K562 (cell line): ENCODE data around the gene GGNBP2. TPM values are rescaled to one million over a fixed set of nuclear protein-coding genes. Genes with fewer than 3 reads are reported as not detected.
A peak's percentile ranks its signal among the peaks of the same experiment; 100 is the strongest.

Source experiments
- ATAC-seq: fragments of 200-7000 bp; cut with Tn5 transposase; 3 replicates; pipeline ENCODE4 v1.9.1; 2020; ENCODE audit warnings: moderate library complexity
- BruUV-seq: library from RNA; stranded (reverse); fragments of 400-500 nt; replicated peaks from 2 replicates; lab custom pipeline; 2021; lab: Mats Ljungman, UMichigan
- CTCF ChIA-PET: fragments of 300-600 bp; formaldehyde crosslinking; extraction: SDS; loops from one replicate; lab custom pipeline; 2021; ENCODE audit warnings: low intra/inter-chr PET ratio; lab: Yijun Ruan, JAX
- POLR2A ChIA-PET: fragments of 300-600, 350-650 bp; sonication (Branson Sonifier 250); formaldehyde crosslinking; extraction: SDS; loops from one replicate; lab custom pipeline; 2021; ENCODE audit warnings: antibody characterized with exemption, inconsistent platforms; lab: Yijun Ruan, JAX
- DNase-seq, 4 experiments: peaks; one replicate each; pipeline versions ENCODE4 v3.0.0 to v3.0.0-alpha.2; 2011 to 2018; ENCODE audit warnings: low spot score in 3 of 4, mixed read lengths in 3 of 4; ENCODE audit errors: extremely low read depth in 1 of 4
- FAIRE-seq: peaks from 2 replicates; lab custom pipeline; 2011; peaks lifted over from hg19 to GRCh38; lab: Jason Lieb, UNC
- H2AFZ ChIP-seq: 2 replicates; pipeline ENCODE4 v1.6.0; 2011; ENCODE audit warnings: low read depth, low read length, control low read depth, inconsistent platforms
- H3K27ac ChIP-seq: fragments of 200-600 bp; 3 replicates; pipeline ENCODE4 v1.8.0; 2011; ENCODE audit warnings: low read depth, mild to moderate bottlenecking, control low read depth, inconsistent platforms, low read length, moderate library complexity, mixed read lengths; ENCODE audit errors: extremely low read depth
- H3K27me3 ChIP-seq, 2 experiments: fragments of 300-600 bp in 1 of 2; 2 replicates in 1 of 2; 3 replicates in 1 of 2; pipeline versions ENCODE4 v1.6.0 to v1.8.0; 2011; ENCODE audit warnings: inconsistent platforms in 2 of 2, low read length in 2 of 2, mild to moderate bottlenecking in 1 of 2, mixed read lengths in 1 of 2, moderate library complexity in 1 of 2; ENCODE audit not compliant: control insufficient read depth in 2 of 2, insufficient read depth in 2 of 2
- H3K36me3 ChIP-seq: fragments of 300-600 bp; 3 replicates; pipeline ENCODE4 v1.8.0; 2011; ENCODE audit warnings: mild to moderate bottlenecking, low read length, inconsistent platforms; ENCODE audit not compliant: control insufficient read depth, insufficient read depth
- H3K4me1 ChIP-seq, 2 experiments: fragments of 200-600 bp in 1 of 2; replicated peaks in 1 of 2; 2 replicates in 1 of 2; 3 replicates in 1 of 2; pipeline versions ENCODE4 v1.5.1 to v1.8.0; 2011; ENCODE audit warnings: inconsistent platforms in 2 of 2, low read length in 2 of 2, mild to moderate bottlenecking in 1 of 2, mixed read lengths in 1 of 2, moderate library complexity in 1 of 2; ENCODE audit not compliant: control insufficient read depth in 2 of 2, insufficient read depth in 2 of 2
- H3K4me2 ChIP-seq: 2 replicates; pipeline ENCODE4 v1.6.1; 2011; ENCODE audit warnings: low read length, control low read depth, inconsistent platforms, mixed read lengths; ENCODE audit not compliant: insufficient read depth
- H3K4me3 ChIP-seq: fragments of 200-600 bp; sonication (generic), shearing (Covaris generic); 2 replicates; pipeline ENCODE4 v1.5.1; 2016; ENCODE audit warnings: control low read depth, inconsistent platforms
- H3K79me2 ChIP-seq: fragments of 200-600 bp; 3 replicates; pipeline ENCODE4 v1.8.0; 2011; ENCODE audit warnings: low read length, inconsistent platforms; ENCODE audit not compliant: control insufficient read depth, insufficient read depth
- H3K9ac ChIP-seq, 2 experiments: 2 replicates each; pipeline versions ENCODE4 v1.6.0 to v1.6.1; 2011; ENCODE audit warnings: low read depth in 2 of 2, low read length in 2 of 2, control low read depth in 1 of 2, inconsistent platforms in 1 of 2, mild to moderate bottlenecking in 1 of 2, mixed read lengths in 1 of 2; ENCODE audit not compliant: insufficient read depth in 1 of 2
- H3K9me1 ChIP-seq: one replicate; pipeline ENCODE4 v1.6.0; 2011; ENCODE audit warnings: inconsistent platforms, mild to moderate bottlenecking, low read length, moderate library complexity; ENCODE audit not compliant: control insufficient read depth, insufficient read depth
- H3K9me3 ChIP-seq: replicated peaks from 2 replicates; pipeline ENCODE4 v1.5.1; 2011; ENCODE audit warnings: low read depth, low read length, inconsistent platforms; ENCODE audit not compliant: control insufficient read depth, insufficient read depth
- H4K20me1 ChIP-seq: replicated peaks from 2 replicates; pipeline ENCODE4 v1.6.1; 2011; ENCODE audit warnings: low read length, inconsistent platforms, mixed read lengths; ENCODE audit not compliant: control insufficient read depth, insufficient read depth
- C11orf30 ChIP-seq: fragments of 450-650 bp; IDR thresholded peaks from 2 replicates; pipeline ENCODE4 v1.6.1; 2016; ENCODE audit warnings: low read depth, mild to moderate bottlenecking
- ETS1 ChIP-seq: conservative IDR thresholded peaks from 2 replicates; pipeline ENCODE4 v1.6.1; 2011; ENCODE audit warnings: low read depth, mild to moderate bottlenecking, low read length; ENCODE audit not compliant: control insufficient read depth
- HMG20B ChIP-seq: fragments of 250-450 bp; sonication (Bioruptor Pico); IDR thresholded peaks from 2 replicates; pipeline ENCODE4 v1.5.0; 2021; ENCODE audit warnings: mild to moderate bottlenecking
- MEF2A ChIP-seq: IDR thresholded peaks from 2 replicates; pipeline ENCODE4 v1.6.1; 2011; ENCODE audit warnings: low read depth, mild to moderate bottlenecking, low read length, moderate library complexity; ENCODE audit not compliant: control insufficient read depth
- MLLT1 ChIP-seq, 2 experiments: fragments of 450-650 bp; IDR thresholded peaks; 2 replicates each; pipeline ENCODE4 v1.6.1; 2016
- PHF8 ChIP-seq: fragments of 200-600 bp; sonication (generic); IDR thresholded peaks from 2 replicates; pipeline ENCODE4 v1.6.1; 2012; ENCODE audit warnings: mixed run types, mild to moderate bottlenecking, inconsistent platforms, low read length, moderate library complexity, borderline replicate concordance
- SP2 ChIP-seq: IDR thresholded peaks from 2 replicates; pipeline ENCODE4 v1.6.1; 2011; ENCODE audit warnings: mild to moderate bottlenecking, low read depth, low read length, moderate library complexity; ENCODE audit not compliant: poor library complexity, severe bottlenecking; ENCODE audit errors: extremely low read depth
- TRIM28 ChIP-seq: fragments of 450-650 bp; IDR thresholded peaks from 2 replicates; pipeline ENCODE4 v1.6.1; 2017
- UBTF ChIP-seq, 2 experiments: IDR thresholded peaks; 2 replicates each; pipeline ENCODE4 v1.6.1; 2012; ENCODE audit warnings: improper control_type of control experiment in 2 of 2, low read depth in 2 of 2, low read length in 2 of 2, borderline replicate concordance in 1 of 2
- ZNF121 ChIP-seq: sonication (generic); formaldehyde crosslinking; conservative IDR thresholded peaks from 2 replicates; pipeline ENCODE4 v1.8.0; 2022; ENCODE audit warnings: missing genetic modification reagents
- ZNF3 ChIP-seq: fragments of 250-450 bp; sonication (Bioruptor Pico); IDR thresholded peaks from 2 replicates; pipeline ENCODE4 v1.5.0; 2021; ENCODE audit warnings: mild to moderate bottlenecking, moderate library complexity
- ZNF316 ChIP-seq: fragments of 450-650 bp; IDR thresholded peaks from 2 replicates; pipeline ENCODE4 v1.6.1; 2016
- ZNF507 ChIP-seq: conservative IDR thresholded peaks from 2 replicates; pipeline ENCODE4 v1.6.1; 2017; ENCODE audit warnings: missing genetic modification characterization, missing compliant biosample characterization
- ZNF830 ChIP-seq: fragments of 250-450 bp; sonication (Bioruptor Pico); IDR thresholded peaks from 2 replicates; pipeline ENCODE4 v1.5.0; 2021; ENCODE audit warnings: mild to moderate bottlenecking
- WGBS: fragments of 100-300 bp; shearing (Covaris generic); methylation state at CpG from one replicate; pipeline ENCODE4 v1.1.6; 2016; ENCODE audit warnings: low coverage, mixed read lengths; ENCODE audit not compliant: insufficient coverage; ENCODE audit errors: missing lambda C conversion rate; 5-methylcytosine and 5-hydroxymethylcytosine counted together
- in situ Hi-C: fragments of 300-500 bp; cut with MboI; formaldehyde crosslinking; loops from 4 replicates; pipeline ENCODE4 v1.15.0; 2018; ENCODE audit warnings: inconsistent platforms, mixed read lengths
- intact Hi-C: fragments of 100-400 bp; cut with micrococcal nuclease; formaldehyde crosslinking; loops from 2 replicates; pipeline ENCODE4 v1.14.2; 2022
- polyA plus RNA-seq, 8 experiments: library from polyadenylated mRNA; depleted of rRNA in 4 of 8; stranded (reverse) in 5 of 8; unstranded in 3 of 8; fragments of >200 nt; fragmentation: Nextera tagmentation in 2 of 8; fragmentation: Illumina TruSeq in 1 of 8; extraction: Ambion mirVana in 2 of 8; extraction: Trizol in 1 of 8; gene quantifications; 2 replicates each; pipeline versions ENCODE4 v1.2.1 to v1.2.3, GENCODE V29; 2011 to 2014; ENCODE audit warnings: inconsistent platforms in 1 of 8, missing spikeins in 1 of 8
- total RNA-seq, 7 experiments: library from RNA; depleted of rRNA in 6 of 7; stranded (reverse); fragments of >200 nt in 6 of 7; fragmentation: Illumina TruSeq in 2 of 7; extraction: Trizol in 2 of 7; gene quantifications; 2 replicates each; pipeline versions ENCODE4 v1.2.1 to v1.2.3, GENCODE V29; 2011 to 2021; ENCODE audit warnings: low replicate concordance in 1 of 7

The GGNBP2 gene
- total and polyA plus RNA-seq, 9 of the 15 experiments (the other 6 are each of a cell fraction or from before 2014, with no cell fraction given), result 35.7 to 96.6 (median 64.1) TPM

- peak in 1 of 2 experiments; percentile 50; a peak in 1 of 4 replicates for TF ChIP-seq MLLT1 (IDR thresholded peaks at IDR 0.05)
- TF ChIP-seq ZNF830 (CRISPR knock-in tag), result no peak
- no peak for TF ChIP-seq SP2
- TF ChIP-seq ETS1, result no peak; the same call in 1 of the 2 replicates
These were observed 352 bp downstream of the GGNBP2 start (continued) for GRCh38 chr17:36545077-36545464.

- ChIA-PET CTCF (no interaction called here), POLR2A (interaction anchor here (0.6 to 3.9 kb wide), 19 partner anchors 8 to 290 kb away, joined by 3 to 72 read pairs (median 4); partner anchors contain the start of genes MYO19 and PIGW)
- in situ Hi-C loops, result loop anchor here (5.0 kb wide), 1 partner anchor 47 kb away; the partner anchor contains the start of gene DHRS11
- no peaks in the 10 kb centered on the region for H3K9me1 ChIP-seq
- H3K27me3 ChIP-seq, result no peaks in the 10 kb centered on the region
- DNase-seq, result peak; percentile 93 to 98 (median 96)
- under 1% methylated on average over 39 of the region's 60 CpGs for WGBS
- H2AFZ ChIP-seq, result peak overlapping the region; percentile 52
- intact Hi-C loops, result loop anchor here (2.0 to 10.0 kb wide), 3 partner anchors 45 to 179 kb away; partner anchors contain the start of genes DHRS11 and MRM1
- H3K9ac ChIP-seq, result peak overlapping the region; percentile 89 to 95
- no TSS peak for BruUV-seq
- H3K27ac ChIP-seq, result peak overlapping the region; percentile 90
- peak overlapping the region; percentile 85 for H3K4me3 ChIP-seq
- peaks cover 46% of the 10 kb centered on the region for H3K36me3 ChIP-seq
- no peaks in the 10 kb centered on the region for H3K9me3 ChIP-seq
- peaks cover 13 to 20% of the 10 kb centered on the region in 2 experiments; a peak in 4 of 5 replicates for H3K4me1 ChIP-seq
- peaks cover 6% of the 10 kb centered on the region; the same call in 1 of the 2 replicates for H4K20me1 ChIP-seq
- H3K79me2 ChIP-seq, result peaks cover 80% of the 10 kb centered on the region
- peak overlapping the region; percentile 96 for H3K4me2 ChIP-seq
- peak; percentile 88 for ATAC-seq
- FAIRE-seq, result no peak
- no peak for TF ChIP-seq ZNF3
- TF ChIP-seq C11orf30, result peak; percentile 85
- 0 out of 4 replicates have a peak, but pooled peaks of 1 of the 2 experiments have one; percentile 74 for TF ChIP-seq UBTF (IDR thresholded peaks at IDR 0.05; ENCODE audit: borderline replicate concordance in 1 of 2, low read depth in 2 of 2, low read length in 2 of 2)
- TF ChIP-seq PHF8, result peak; percentile 39; the same call in 1 of the 2 replicates
- no peak for TF ChIP-seq ZNF830 (CRISPR knock-in tag)
- TF ChIP-seq ZNF507, result no peak
- no peak for TF ChIP-seq ZNF121 (CRISPR knock-in tag)
- no peak for TF ChIP-seq TRIM28
- TF ChIP-seq MEF2A, result no peak
- TF ChIP-seq ZNF316, result no peak
- TF ChIP-seq HMG20B (CRISPR knock-in tag), result no peak
These were observed 1.0 kb downstream of the GGNBP2 start for GRCh38 chr17:36545465-36546417.
